Measurements from ENCODE around the gene AGTR1.
"Not testable (repeated sequence)": the region's sequence is repeated elsewhere in the genome, so short reads cannot be mapped to it uniquely, and the experiment has no call there.

Gene AGTR1

DNA sequence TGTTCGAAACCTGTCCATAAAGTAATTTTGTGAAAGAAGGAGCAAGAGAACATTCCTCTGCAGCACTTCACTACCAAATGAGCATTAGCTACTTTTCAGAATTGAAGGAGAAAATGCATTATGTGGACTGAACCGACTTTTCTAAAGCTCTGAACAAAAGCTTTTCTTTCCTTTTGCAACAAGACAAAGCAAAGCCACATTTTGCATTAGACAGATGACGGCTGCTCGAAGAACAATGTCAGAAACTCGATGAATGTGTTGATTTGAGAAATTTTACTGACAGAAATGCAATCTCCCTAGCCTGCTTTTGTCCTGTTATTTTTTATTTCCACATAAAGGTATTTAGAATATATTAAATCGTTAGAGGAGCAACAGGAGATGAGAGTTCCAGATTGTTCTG lies 44.4 kb downstream of the AGTR1 start:
- Histone ChIP-seq H3K36me3 (ENCODE audit: control insufficient read depth in 1 of 2, insufficient read depth in 2 of 2, low read length in 2 of 2) (no peaks in the 10 kb centered on the region), H3K27me3 (ENCODE audit: low read depth, low read length) (no peaks in the 10 kb centered on the region), H3K9me3 (ENCODE audit: control insufficient read depth in 1 of 2, low read length in 2 of 2) (no peaks in the 10 kb centered on the region), H3K4me1 (ENCODE audit: control insufficient read depth in 1 of 2, insufficient read depth in 2 of 2, low read length in 2 of 2) (no peaks in the 10 kb centered on the region), H3K27ac (ENCODE audit: low read length) (no peak overlapping the region), H3K4me3 (ENCODE audit: low read depth in 1 of 2, low read length in 2 of 2) (no peak overlapping the region)

DNA sequence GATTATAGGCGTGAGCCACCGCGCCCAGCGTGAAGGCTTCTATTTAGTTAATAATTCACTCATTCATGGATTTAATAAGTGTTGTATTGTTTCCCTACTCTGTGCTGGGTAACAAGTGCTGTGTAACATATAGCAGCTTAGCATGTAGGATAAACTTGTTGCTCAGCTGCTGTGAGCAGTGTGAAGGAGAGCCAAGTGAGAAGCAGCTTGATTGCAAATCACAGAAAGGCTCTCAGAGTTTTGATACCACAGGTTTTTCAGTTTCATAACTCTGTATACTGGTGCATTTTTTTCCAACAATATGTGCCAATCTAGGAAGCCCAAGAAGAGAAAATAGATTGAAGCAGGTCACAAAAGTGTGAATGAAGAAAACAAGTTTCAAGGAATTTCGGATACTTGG lies 48.4 kb downstream of the AGTR1 start:
- no peaks in the 10 kb centered on the region for H3K27me3 ChIP-seq (ENCODE audit: low read depth, low read length)
- no peaks in the 10 kb centered on the region for H3K4me1 ChIP-seq (ENCODE audit: control insufficient read depth in 1 of 2, insufficient read depth in 2 of 2, low read length in 2 of 2)
- no peak overlapping the region for H3K4me3 ChIP-seq (ENCODE audit: low read depth in 1 of 2, low read length in 2 of 2)
- no peaks in the 10 kb centered on the region for H3K36me3 ChIP-seq (ENCODE audit: control insufficient read depth in 1 of 2, insufficient read depth in 2 of 2, low read length in 2 of 2)
- H3K9me3 ChIP-seq (ENCODE audit: control insufficient read depth in 1 of 2, low read length in 2 of 2): no peaks in the 10 kb centered on the region
- H3K27ac ChIP-seq (ENCODE audit: low read length): no peak overlapping the region

DNA sequence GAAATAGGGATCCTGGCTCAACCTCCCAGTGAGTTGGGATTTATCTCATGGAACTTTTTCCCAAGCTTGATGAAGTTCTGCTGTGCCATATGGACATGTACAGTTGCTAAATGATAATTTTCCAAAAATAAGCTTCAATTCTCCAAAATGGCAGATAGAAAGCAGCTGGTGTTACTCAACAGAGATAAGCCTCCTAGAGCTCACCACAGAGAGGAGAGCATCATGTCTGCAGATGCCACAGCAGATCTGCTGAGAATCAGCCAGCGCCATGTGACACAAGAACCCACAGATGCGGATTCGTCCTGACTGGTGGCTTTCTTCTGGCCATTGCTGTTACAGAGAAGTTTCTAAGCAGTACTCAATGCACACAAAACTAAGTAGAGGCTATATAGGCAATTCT lies 50.6 kb downstream of the AGTR1 start:
- Histone ChIP-seq H3K9me3 (ENCODE audit: control insufficient read depth in 1 of 2, low read length in 2 of 2) (no peaks in the 10 kb centered on the region), H3K4me3 (ENCODE audit: low read depth in 1 of 2, low read length in 2 of 2) (no peak overlapping the region), H3K36me3 (ENCODE audit: control insufficient read depth in 1 of 2, insufficient read depth in 2 of 2, low read length in 2 of 2) (no peaks in the 10 kb centered on the region), H3K4me1 (ENCODE audit: control insufficient read depth in 1 of 2, insufficient read depth in 2 of 2, low read length in 2 of 2) (no peaks in the 10 kb centered on the region), H3K27me3 (ENCODE audit: low read depth, low read length) (no peaks in the 10 kb centered on the region), H3K27ac (ENCODE audit: low read length) (no peak overlapping the region)

DNA sequence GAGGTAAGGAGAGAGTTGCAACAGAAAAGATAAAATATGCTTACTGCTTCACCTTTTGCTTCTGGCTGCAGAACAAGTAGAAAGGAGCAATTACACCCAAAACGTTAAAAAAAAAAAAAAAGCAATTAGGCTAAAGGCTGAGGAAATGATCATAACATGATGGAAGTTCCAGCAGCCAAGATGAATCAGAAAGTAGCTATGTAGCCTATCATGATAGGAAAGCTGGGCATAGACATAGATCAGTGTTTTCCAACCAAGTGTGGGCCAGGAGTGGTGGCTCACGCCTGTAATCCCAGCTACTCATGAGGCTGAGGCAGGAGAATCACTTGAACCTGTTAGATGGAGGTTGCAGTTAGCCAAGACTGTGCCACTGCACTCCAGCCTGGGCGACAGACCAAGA lies 52.6 kb downstream of the AGTR1 start:
- H3K27ac ChIP-seq (ENCODE audit: low read length): no peak overlapping the region
- no peaks in the 10 kb centered on the region for H3K9me3 ChIP-seq (ENCODE audit: control insufficient read depth in 1 of 2, low read length in 2 of 2)
- no peaks in the 10 kb centered on the region for H3K36me3 ChIP-seq (ENCODE audit: control insufficient read depth in 1 of 2, insufficient read depth in 2 of 2, low read length in 2 of 2)
- H3K4me3 ChIP-seq (ENCODE audit: low read depth in 1 of 2, low read length in 2 of 2): no peak overlapping the region
- H3K4me1 ChIP-seq (ENCODE audit: control insufficient read depth in 1 of 2, insufficient read depth in 2 of 2, low read length in 2 of 2): no peaks in the 10 kb centered on the region
- no peaks in the 10 kb centered on the region for H3K27me3 ChIP-seq (ENCODE audit: low read depth, low read length)

DNA sequence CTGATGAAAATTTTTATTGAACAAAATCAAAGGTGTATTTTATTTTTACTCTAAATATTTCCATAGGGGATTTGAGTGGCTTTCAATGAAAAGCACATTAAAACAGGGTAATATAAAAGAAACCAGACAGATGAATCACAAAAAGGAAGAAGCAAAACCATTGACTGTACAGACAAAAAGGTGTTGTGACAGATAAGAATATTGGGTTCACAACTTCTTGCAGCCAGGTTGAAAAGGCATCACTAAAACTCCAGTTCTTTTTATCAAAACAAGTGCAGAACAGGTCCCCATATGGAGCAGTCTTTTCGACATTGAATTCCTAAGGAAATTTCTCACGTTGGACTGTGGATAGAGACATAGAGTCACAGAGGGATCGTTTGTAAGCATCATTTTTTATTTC lies 53.8 kb downstream of the AGTR1 start:
- H3K27me3 ChIP-seq (ENCODE audit: low read depth, low read length): no peaks in the 10 kb centered on the region
- H3K4me3 ChIP-seq (ENCODE audit: low read depth in 1 of 2, low read length in 2 of 2): no peak overlapping the region
- no peaks in the 10 kb centered on the region for H3K4me1 ChIP-seq (ENCODE audit: control insufficient read depth in 1 of 2, insufficient read depth in 2 of 2, low read length in 2 of 2)
- H3K27ac ChIP-seq (ENCODE audit: low read length): no peak overlapping the region
- H3K36me3 ChIP-seq (ENCODE audit: control insufficient read depth in 1 of 2, insufficient read depth in 2 of 2, low read length in 2 of 2): no peaks in the 10 kb centered on the region
- H3K9me3 ChIP-seq (ENCODE audit: control insufficient read depth in 1 of 2, low read length in 2 of 2): no peaks in the 10 kb centered on the region

DNA sequence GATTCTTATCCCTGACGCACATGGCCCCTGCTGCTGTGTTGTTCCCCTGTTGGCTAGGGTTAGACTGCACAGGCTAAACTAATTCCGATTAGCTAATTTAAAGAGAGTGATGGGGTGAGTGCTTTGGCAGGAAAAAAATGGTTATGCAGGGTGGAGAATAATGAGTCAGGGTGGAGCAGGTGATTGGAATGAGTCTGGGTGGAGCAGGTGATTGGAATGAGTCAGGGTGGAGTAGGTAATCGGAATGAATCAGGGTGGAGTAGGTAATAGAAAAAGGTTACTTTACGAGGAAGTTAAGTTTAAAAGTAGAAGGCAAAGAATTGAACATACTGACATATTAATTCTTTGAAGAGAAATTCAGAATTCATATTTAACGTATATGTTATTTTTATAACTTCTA lies 55.7 kb downstream of the AGTR1 start:
- not testable (repeated sequence) for H3K27ac ChIP-seq (ENCODE audit: low read length); H3K4me1 ChIP-seq (ENCODE audit: control insufficient read depth in 1 of 2, insufficient read depth in 2 of 2, low read length in 2 of 2); H3K9me3 ChIP-seq (ENCODE audit: control insufficient read depth in 1 of 2, low read length in 2 of 2); H3K36me3 ChIP-seq (ENCODE audit: control insufficient read depth in 1 of 2, insufficient read depth in 2 of 2, low read length in 2 of 2); H3K4me3 ChIP-seq (ENCODE audit: low read depth in 1 of 2, low read length in 2 of 2); H3K27me3 ChIP-seq (ENCODE audit: low read depth, low read length)

DNA sequence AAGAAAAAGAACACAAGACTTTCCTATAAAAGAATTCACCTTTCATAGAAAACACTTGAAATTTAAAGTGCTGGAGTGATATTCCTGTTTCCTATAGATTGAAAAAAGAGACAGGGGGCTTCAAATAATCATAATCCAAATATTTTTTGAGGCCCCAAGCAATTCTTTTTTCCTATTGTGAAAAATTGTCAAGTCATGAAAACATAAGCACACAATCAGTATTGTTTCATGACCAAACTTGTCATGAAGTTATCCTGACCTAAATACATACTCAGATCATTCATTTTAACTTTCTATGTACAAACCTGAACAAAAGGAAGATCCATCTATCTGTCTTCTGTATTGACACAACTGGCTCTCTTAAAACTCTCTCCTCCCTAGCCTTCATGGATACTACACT lies 57.9 kb downstream of the AGTR1 start:
- no peaks in the 10 kb centered on the region for H3K4me1 ChIP-seq (ENCODE audit: control insufficient read depth in 1 of 2, insufficient read depth in 2 of 2, low read length in 2 of 2)
- no peaks in the 10 kb centered on the region for H3K27me3 ChIP-seq (ENCODE audit: low read depth, low read length)
- H3K4me3 ChIP-seq (ENCODE audit: low read depth in 1 of 2, low read length in 2 of 2): no peak overlapping the region
- no peaks in the 10 kb centered on the region for H3K9me3 ChIP-seq (ENCODE audit: control insufficient read depth in 1 of 2, low read length in 2 of 2)
- H3K36me3 ChIP-seq (ENCODE audit: control insufficient read depth in 1 of 2, insufficient read depth in 2 of 2, low read length in 2 of 2): no peaks in the 10 kb centered on the region
- no peak overlapping the region for H3K27ac ChIP-seq (ENCODE audit: low read length)

DNA sequence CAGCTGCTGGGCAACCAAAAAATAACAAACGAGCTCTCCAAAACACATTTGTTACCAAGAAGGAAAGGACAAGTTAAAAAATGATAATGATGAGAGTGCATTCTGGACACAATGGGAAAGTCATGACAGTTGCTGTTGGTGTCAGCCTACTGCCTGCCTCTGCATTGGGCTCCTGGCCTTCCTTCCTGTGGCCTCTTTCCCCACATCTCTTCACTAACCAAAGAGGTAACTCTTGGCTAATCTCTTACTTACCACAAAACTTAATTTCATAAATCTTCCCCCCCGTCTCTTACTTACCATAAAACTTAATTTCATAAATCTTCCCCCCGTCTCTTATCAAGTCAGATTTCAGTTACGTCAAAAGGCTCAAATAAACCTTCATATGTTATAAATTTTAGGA lies 58.6 kb downstream of the AGTR1 start:
- H3K4me1 ChIP-seq (ENCODE audit: control insufficient read depth in 1 of 2, insufficient read depth in 2 of 2, low read length in 2 of 2): no peaks in the 10 kb centered on the region
- no peak overlapping the region for H3K4me3 ChIP-seq (ENCODE audit: low read depth in 1 of 2, low read length in 2 of 2)
- H3K27ac ChIP-seq (ENCODE audit: low read length): no peak overlapping the region
- H3K9me3 ChIP-seq (ENCODE audit: control insufficient read depth in 1 of 2, low read length in 2 of 2): no peaks in the 10 kb centered on the region
- H3K27me3 ChIP-seq (ENCODE audit: low read depth, low read length): no peaks in the 10 kb centered on the region
- H3K36me3 ChIP-seq (ENCODE audit: control insufficient read depth in 1 of 2, insufficient read depth in 2 of 2, low read length in 2 of 2): no peaks in the 10 kb centered on the region

DNA sequence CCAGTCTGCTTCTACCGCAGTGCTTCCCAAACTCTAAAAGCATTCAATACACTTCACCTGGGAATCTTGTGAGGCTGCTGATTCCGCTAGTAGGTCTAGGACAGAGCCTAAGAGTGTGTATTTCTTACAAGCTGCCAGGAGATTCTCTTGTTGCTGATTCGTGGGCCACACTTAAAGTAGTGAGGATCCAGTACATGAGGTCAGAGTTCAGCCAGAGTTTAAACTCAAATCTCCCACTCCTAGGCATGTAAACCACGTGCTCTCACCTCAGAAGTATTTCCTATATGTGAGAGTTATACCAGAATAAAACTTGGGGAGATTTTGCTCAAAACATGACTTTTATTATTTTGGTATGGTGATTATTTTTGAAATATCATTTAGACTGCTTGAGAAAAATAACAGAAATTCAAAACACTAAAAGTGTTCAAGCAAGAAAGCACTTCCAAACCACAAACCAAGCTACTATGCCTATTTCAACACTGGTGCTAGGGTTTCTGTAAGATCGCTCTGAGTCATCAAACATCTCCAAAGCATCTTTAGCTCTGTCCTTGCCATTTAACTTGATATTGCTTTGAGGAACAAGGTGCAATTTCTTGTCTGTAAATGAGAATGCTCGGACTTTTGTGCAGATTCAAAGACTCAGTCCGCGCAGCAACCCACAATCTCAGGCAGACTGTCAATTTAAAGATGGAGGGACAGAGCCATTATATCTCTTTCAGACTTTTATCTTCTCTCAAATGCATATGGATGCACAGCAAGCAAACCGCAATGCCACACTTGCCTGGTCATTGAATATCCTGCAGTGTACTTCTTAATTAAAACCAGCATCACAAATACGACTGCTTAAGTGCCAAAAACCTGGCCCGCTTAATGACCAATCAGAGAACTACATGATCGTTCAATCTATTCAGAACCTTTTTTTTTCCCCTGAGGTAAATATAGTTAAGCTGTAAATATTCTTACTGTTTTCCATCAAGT lies 59.8 kb downstream of the AGTR1 start:
- H3K36me3 ChIP-seq (ENCODE audit: control insufficient read depth in 1 of 2, insufficient read depth in 2 of 2, low read length in 2 of 2): no peaks in the 10 kb centered on the region
- no peaks in the 10 kb centered on the region for H3K27me3 ChIP-seq (ENCODE audit: low read depth, low read length)
- H3K4me3 ChIP-seq (ENCODE audit: low read depth in 1 of 2, low read length in 2 of 2): no peak overlapping the region
- H3K27ac ChIP-seq (ENCODE audit: low read length): no peak overlapping the region
- H3K4me1 ChIP-seq (ENCODE audit: control insufficient read depth in 1 of 2, insufficient read depth in 2 of 2, low read length in 2 of 2): no peaks in the 10 kb centered on the region
- no peaks in the 10 kb centered on the region for H3K9me3 ChIP-seq (ENCODE audit: control insufficient read depth in 1 of 2, low read length in 2 of 2)

DNA sequence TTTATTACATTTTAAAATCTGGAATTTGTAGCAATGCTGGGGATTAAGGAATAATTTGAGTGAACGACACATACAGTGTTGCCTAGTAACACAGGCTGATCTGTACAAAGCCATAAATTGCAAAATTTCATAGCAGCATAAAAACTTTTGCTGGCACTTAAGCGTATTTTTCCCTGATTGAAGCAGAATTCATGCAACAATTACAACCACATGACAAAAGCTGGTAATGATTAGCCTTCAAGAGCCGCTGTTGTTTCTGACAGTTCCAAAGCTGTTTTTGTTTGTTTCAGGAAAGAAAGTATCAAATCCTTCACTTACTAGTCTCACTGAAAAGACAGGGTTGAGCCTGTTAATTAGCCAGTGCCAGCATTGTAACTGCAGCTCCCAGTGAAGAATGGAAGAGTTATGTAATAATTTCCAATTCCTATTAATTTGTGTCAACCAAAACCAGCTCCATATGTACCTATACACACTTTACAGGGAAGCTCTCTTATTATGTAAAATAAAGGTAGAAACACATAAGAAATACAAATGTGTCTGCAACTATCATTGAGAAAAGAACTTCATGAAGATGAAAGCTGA lies 60.7 kb downstream of the AGTR1 start:
- Histone ChIP-seq H3K36me3 (ENCODE audit: control insufficient read depth in 1 of 2, insufficient read depth in 2 of 2, low read length in 2 of 2) (no peaks in the 10 kb centered on the region), H3K27ac (ENCODE audit: low read length) (no peak overlapping the region), H3K4me3 (ENCODE audit: low read depth in 1 of 2, low read length in 2 of 2) (no peak overlapping the region), H3K9me3 (ENCODE audit: control insufficient read depth in 1 of 2, low read length in 2 of 2) (no peaks in the 10 kb centered on the region), H3K4me1 (ENCODE audit: control insufficient read depth in 1 of 2, insufficient read depth in 2 of 2, low read length in 2 of 2) (no peaks in the 10 kb centered on the region), H3K27me3 (ENCODE audit: low read depth, low read length) (no peaks in the 10 kb centered on the region)

DNA sequence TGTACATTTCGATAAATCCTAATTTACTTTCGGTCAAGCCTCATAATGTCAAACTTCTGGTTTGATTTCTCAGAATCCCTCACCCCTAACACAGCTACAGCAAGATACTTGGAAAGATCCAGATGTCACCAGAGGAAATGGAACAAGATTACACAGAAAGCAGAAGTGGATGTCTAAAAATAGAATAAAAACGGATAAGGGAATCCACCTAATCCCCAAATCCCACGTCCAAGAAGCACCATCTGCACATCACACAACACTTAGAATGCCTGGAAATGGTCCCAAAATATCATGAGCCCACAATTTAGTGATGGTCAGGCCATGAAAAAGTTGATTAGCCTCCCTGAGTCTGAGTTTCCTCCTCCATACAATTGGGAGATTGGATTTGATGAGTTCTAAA lies 61.7 kb downstream of the AGTR1 start:
- H3K9me3 ChIP-seq (ENCODE audit: control insufficient read depth in 1 of 2, low read length in 2 of 2): no peaks in the 10 kb centered on the region
- no peak overlapping the region for H3K4me3 ChIP-seq (ENCODE audit: low read depth in 1 of 2, low read length in 2 of 2)
- no peak overlapping the region for H3K27ac ChIP-seq (ENCODE audit: low read length)

More for the DNA sequence above, 61.7 kb downstream of the AGTR1 start:
- no peaks in the 10 kb centered on the region for H3K27me3 ChIP-seq (ENCODE audit: low read depth, low read length)
- no peaks in the 10 kb centered on the region for H3K4me1 ChIP-seq (ENCODE audit: control insufficient read depth in 1 of 2, insufficient read depth in 2 of 2, low read length in 2 of 2)
- no peaks in the 10 kb centered on the region for H3K36me3 ChIP-seq (ENCODE audit: control insufficient read depth in 1 of 2, insufficient read depth in 2 of 2, low read length in 2 of 2)
